ENCODE measurements around the gene F10.

The F10 gene

DNA sequence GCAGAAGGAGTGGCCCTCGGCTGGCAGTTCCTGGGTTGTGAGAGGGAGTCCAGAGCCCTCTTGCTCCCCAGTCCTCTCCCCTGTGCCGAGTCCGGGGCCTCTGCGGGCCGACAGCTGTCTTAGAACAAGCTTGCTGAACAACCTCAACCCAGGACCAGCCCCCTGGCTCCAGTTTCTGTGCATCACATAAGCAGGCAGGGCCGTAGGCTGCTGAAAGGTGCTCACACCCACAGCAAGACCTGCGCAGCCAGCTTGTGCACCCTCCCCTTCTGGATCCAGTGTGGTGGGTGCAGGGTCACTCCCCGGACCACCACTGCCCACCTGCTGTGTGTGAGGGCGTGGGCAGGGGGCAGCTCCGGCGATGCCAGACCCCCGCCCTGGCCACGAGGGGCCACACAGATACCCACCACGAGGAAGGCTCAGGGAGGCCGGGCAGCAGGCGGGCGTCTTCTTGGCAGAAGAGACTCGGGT lies 42.2 kb upstream of the F10 start:
- H3K27ac ChIP-seq (ENCODE audit: low read depth, low read length) = no peak overlapping the region
- H3K9me3 ChIP-seq (ENCODE audit: insufficient read depth, low read length) = peaks cover 5% of the 10 kb centered on the region; the same call in 1 of the 2 replicates
- no peak for TF ChIP-seq EZH2phosphoT487 (conservative IDR thresholded peaks at IDR 0.05; ENCODE audit: low read length)
- TF ChIP-seq, protein P1, sequence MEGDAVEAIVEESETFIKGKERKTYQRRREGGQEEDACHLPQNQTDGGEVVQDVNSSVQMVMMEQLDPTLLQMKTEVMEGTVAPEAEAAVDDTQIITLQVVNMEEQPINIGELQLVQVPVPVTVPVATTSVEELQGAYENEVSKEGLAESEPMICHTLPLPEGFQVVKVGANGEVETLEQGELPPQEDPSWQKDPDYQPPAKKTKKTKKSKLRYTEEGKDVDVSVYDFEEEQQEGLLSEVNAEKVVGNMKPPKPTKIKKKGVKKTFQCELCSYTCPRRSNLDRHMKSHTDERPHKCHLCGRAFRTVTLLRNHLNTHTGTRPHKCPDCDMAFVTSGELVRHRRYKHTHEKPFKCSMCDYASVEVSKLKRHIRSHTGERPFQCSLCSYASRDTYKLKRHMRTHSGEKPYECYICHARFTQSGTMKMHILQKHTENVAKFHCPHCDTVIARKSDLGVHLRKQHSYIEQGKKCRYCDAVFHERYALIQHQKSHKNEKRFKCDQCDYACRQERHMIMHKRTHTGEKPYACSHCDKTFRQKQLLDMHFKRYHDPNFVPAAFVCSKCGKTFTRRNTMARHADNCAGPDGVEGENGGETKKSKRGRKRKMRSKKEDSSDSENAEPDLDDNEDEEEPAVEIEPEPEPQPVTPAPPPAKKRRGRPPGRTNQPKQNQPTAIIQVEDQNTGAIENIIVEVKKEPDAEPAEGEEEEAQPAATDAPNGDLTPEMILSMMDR (IDR thresholded peaks at IDR 0.05; ENCODE audit: insufficient read depth, low read length, poor library complexity, severe bottlenecking) = no peak
- no peaks in the 10 kb centered on the region for H3K36me3 ChIP-seq (ENCODE audit: low read length)
- H3K79me2 ChIP-seq (ENCODE audit: insufficient read depth, low read length) = no peaks in the 10 kb centered on the region
- no peak overlapping the region for H3K4me2 ChIP-seq (ENCODE audit: low read depth, low read length, poor library complexity, severe bottlenecking)
- H3K4me3 ChIP-seq (ENCODE audit: insufficient read depth, low read length, poor library complexity, severe bottlenecking) = no peak overlapping the region
- H4K20me1 ChIP-seq (ENCODE audit: low read depth, low read length) = no peaks in the 10 kb centered on the region
- no peak overlapping the region for H3K9ac ChIP-seq (ENCODE audit: low read length)
- H2AFZ ChIP-seq (ENCODE audit: low read depth, low read length, severe bottlenecking) = no peak overlapping the region
- no peaks in the 10 kb centered on the region for H3K27me3 ChIP-seq (ENCODE audit: low read length)
- H3K9me2 ChIP-seq (replicated peaks; ENCODE audit: insufficient read depth, low read length) = no peaks in the 10 kb centered on the region
- no peaks in the 10 kb centered on the region for H3F3A ChIP-seq (ENCODE audit: insufficient read depth)

DNA sequence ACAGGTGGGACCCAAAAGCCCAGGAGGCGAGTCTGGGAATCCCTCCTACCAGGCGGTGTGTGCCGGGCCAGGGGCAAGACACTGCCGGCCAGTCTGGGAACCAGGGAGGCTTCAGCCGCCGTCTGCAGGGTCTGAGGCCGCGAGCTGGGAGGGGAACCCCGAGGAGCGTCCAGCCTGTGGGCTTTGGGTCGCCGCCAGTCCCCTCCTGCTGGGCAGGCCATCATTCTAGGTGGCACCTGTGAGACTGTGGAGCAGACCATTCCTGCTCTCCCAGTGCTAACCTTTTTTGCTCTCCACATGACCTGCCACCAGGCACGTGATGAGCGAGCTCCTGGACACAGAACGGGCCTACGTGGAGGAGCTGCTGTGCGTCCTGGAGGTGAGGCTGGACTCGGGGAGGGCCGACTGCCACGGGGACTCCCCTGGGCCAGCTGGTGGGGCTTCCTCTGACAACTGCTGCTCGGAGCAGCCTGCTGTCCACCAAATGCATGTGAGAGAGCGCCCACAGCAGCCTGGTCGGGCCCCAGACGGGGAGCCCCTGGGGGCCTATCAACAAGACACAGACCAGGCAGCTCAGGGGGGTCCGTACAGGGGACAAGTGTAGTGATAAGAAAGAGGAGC lies 41.6 kb upstream of the F10 start:
- TF ChIP-seq, protein P1 (IDR thresholded peaks at IDR 0.05; ENCODE audit: insufficient read depth, low read length, poor library complexity, severe bottlenecking) = no peak
- no peak for TF ChIP-seq EZH2phosphoT487 (conservative IDR thresholded peaks at IDR 0.05; ENCODE audit: low read length)
- H3K27me3 ChIP-seq (ENCODE audit: low read length) = no peaks in the 10 kb centered on the region
- H2AFZ ChIP-seq (ENCODE audit: low read depth, low read length, severe bottlenecking) = no peak overlapping the region
- no peak overlapping the region for H3K4me2 ChIP-seq (ENCODE audit: low read depth, low read length, poor library complexity, severe bottlenecking)
- no peak overlapping the region for H3K4me3 ChIP-seq (ENCODE audit: insufficient read depth, low read length, poor library complexity, severe bottlenecking)
- H3K79me2 ChIP-seq (ENCODE audit: insufficient read depth, low read length) = no peaks in the 10 kb centered on the region
- H3K9me2 ChIP-seq (replicated peaks; ENCODE audit: insufficient read depth, low read length) = no peaks in the 10 kb centered on the region
- H3K9me3 ChIP-seq (ENCODE audit: insufficient read depth, low read length) = peaks cover 6% of the 10 kb centered on the region; the same call in 1 of the 2 replicates
- H3F3A ChIP-seq (ENCODE audit: insufficient read depth) = no peaks in the 10 kb centered on the region
- H4K20me1 ChIP-seq (ENCODE audit: low read depth, low read length) = no peaks in the 10 kb centered on the region
- no peaks in the 10 kb centered on the region for H3K36me3 ChIP-seq (ENCODE audit: low read length)
- H3K9ac ChIP-seq (ENCODE audit: low read length) = no peak overlapping the region
- no peak overlapping the region for H3K27ac ChIP-seq (ENCODE audit: low read depth, low read length)

DNA sequence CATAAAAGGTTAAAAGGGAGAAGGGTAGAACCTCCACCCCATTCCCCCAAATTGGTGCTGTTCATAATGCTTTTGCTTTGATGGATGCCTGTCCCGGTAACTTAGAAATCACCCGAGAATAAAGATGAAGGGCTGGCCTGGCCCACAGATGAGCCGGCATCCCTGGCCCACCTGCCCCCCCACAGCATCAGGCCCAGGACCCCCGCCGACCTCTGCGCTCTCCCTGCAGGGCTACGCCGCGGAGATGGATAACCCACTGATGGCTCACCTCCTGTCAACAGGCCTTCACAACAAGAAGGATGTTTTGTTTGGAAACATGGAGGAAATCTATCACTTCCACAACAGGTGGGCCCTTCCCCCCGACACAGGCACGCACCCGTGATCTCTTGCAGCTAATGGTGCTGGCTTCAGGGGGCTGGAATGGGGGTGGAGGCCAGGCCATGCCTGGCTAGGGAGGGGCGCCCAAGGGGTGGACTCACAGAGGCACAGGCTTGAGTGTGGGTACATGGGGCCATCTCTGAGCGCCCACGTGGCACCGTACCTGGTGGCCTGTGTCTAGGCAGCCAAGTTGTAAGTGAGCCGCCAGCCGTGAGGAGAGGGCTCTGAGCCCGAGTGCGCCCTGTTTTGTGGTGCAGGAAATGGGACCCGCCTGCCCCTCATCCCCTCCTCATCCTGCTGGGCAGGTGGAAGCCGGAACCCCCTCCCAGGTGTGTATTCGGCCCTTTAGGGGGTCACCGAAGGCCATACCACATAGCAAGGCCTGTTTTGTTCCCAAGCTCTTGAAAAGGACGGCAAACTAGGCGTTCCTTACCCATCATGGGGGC lies 40.2 kb upstream of the F10 start:
- H3K4me2 ChIP-seq (ENCODE audit: low read depth, low read length, poor library complexity, severe bottlenecking) = no peak overlapping the region

More for the DNA sequence above, 40.2 kb upstream of the F10 start:
- Histone ChIP-seq H3K9ac (ENCODE audit: low read length) (no peak overlapping the region), H3K9me2 (replicated peaks; ENCODE audit: insufficient read depth, low read length) (no peaks in the 10 kb centered on the region), H3F3A (ENCODE audit: insufficient read depth) (no peaks in the 10 kb centered on the region), H3K79me2 (ENCODE audit: insufficient read depth, low read length) (no peaks in the 10 kb centered on the region), H3K4me3 (ENCODE audit: insufficient read depth, low read length, poor library complexity, severe bottlenecking) (no peak overlapping the region), H3K9me3 (ENCODE audit: insufficient read depth, low read length) (peaks cover 6% of the 10 kb centered on the region; the same call in 1 of the 2 replicates), H4K20me1 (ENCODE audit: low read depth, low read length) (no peaks in the 10 kb centered on the region), H2AFZ (ENCODE audit: low read depth, low read length, severe bottlenecking) (no peak overlapping the region), H3K27me3 (ENCODE audit: low read length) (no peaks in the 10 kb centered on the region), H3K36me3 (ENCODE audit: low read length) (no peaks in the 10 kb centered on the region), H3K27ac (ENCODE audit: low read depth, low read length) (no peak overlapping the region)
- TF ChIP-seq EZH2phosphoT487 (conservative IDR thresholded peaks at IDR 0.05; ENCODE audit: low read length) = no peak
- TF ChIP-seq, protein P1 (IDR thresholded peaks at IDR 0.05; ENCODE audit: insufficient read depth, low read length, poor library complexity, severe bottlenecking) = no peak
